ENCODE results near the gene FGFRL1.

Gene FGFRL1

DNA sequence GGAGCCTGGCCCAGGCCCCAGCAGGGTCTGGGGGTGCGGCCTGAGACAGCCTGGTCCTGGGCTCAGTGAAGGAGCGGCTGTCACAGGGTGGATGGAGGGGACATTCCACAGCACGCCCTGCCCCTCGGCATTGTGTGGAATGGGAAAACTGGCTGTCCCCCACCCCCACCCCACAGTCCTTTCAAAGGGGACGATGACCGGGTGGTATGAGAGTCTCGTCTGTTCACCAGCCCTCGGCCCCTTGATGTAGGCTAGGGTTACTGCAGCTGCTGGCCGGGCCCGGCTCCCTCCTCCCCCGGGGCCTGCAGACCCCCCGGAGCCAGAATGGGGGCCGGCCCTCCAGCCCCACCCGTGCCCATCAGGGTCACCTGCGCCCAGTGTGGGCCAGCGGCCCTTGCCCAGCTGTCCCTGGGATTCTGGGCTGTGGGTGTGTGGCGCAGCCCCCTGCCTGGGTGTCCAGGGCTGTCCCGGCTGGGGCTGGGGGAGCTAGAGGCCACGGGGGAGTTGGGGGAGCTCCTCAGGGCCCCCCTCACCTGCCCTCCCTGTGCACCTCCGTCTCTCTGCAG lies 11.7 kb downstream of the FGFRL1 start:
- no peak for DNase-seq (ENCODE audit: low spot score)

DNA sequence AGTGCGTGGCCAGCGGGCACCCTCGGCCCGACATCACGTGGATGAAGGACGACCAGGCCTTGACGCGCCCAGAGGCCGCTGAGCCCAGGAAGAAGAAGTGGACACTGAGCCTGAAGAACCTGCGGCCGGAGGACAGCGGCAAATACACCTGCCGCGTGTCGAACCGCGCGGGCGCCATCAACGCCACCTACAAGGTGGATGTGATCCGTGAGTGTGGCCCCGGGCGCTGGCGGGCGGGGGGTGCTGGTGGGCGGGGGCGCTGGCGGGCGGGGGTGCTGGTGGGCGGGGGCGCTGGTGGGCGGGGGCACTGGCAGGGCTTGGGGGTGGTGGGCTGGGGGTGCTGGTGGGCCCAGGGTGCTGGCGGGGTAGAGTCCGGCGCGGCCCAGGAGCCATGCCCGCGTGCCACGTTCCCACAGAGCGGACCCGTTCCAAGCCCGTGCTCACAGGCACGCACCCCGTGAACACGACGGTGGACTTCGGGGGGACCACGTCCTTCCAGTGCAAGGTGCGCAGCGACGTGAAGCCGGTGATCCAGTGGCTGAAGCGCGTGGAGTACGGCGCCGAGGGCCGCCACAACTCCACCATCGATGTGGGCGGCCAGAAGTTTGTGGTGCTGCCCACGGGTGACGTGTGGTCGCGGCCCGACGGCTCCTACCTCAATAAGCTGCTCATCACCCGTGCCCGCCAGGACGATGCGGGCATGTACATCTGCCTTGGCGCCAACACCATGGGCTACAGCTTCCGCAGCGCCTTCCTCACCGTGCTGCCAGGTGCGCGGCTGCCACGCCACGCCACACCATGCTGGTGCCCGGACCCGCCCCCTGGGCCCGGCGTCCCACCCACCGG lies 12.7 kb downstream of the FGFRL1 start:
- no peak for DNase-seq (ENCODE audit: low spot score)

DNA sequence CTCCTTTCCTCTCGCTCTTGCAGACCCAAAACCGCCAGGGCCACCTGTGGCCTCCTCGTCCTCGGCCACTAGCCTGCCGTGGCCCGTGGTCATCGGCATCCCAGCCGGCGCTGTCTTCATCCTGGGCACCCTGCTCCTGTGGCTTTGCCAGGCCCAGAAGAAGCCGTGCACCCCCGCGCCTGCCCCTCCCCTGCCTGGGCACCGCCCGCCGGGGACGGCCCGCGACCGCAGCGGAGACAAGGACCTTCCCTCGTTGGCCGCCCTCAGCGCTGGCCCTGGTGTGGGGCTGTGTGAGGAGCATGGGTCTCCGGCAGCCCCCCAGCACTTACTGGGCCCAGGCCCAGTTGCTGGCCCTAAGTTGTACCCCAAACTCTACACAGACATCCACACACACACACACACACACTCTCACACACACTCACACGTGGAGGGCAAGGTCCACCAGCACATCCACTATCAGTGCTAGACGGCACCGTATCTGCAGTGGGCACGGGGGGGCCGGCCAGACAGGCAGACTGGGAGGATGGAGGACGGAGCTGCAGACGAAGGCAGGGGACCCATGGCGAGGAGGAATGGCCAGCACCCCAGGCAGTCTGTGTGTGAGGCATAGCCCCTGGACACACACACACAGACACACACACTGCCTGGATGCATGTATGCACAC lies 13.6 kb downstream of the FGFRL1 start:
- no peak for DNase-seq (ENCODE audit: low spot score)

DNA sequence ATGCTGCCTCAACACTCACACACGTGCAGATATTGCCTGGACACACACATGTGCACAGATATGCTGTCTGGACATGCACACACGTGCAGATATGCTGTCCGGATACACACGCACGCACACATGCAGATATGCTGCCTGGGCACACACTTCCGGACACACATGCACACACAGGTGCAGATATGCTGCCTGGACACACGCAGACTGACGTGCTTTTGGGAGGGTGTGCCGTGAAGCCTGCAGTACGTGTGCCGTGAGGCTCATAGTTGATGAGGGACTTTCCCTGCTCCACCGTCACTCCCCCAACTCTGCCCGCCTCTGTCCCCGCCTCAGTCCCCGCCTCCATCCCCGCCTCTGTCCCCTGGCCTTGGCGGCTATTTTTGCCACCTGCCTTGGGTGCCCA lies 14.7 kb downstream of the FGFRL1 start:
- no peak for DNase-seq (ENCODE audit: low spot score)

DNA sequence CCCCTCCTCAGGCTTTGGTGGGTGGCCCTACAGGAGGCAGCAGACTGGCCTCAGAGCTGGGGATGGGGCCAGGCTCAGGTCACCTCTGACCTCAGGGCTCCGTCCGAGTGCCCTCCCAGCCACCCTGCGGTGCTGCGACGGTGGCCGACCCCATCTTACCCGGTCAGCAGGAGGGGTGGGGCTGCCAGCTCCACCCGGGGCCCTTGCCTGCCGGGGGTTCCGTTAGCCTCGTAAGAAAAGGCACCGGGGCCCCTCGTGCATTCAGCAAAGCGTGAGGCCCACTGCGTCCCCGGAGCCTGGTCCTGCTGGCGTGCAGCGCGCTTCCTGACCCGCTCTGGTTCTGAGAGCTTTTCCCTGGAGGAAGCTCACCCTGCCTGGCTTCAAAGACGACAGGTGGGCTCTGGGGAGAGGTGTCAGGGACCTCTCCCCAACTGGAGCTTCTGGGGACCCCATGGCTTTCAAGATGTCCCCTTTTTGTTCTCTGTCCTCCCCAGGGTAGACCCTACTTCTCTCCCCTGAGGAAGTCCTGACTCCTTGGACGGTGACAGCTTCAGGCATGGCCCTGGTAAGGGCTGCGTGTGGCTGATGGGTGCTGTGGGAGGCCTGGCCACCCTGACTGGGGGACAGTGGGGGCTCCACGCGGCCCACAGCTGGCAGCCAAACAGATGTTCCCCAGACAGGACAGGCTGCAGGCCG lies 15.9 kb downstream of the FGFRL1 start:
- DNase-seq (ENCODE audit: low spot score) = no peak

DNA sequence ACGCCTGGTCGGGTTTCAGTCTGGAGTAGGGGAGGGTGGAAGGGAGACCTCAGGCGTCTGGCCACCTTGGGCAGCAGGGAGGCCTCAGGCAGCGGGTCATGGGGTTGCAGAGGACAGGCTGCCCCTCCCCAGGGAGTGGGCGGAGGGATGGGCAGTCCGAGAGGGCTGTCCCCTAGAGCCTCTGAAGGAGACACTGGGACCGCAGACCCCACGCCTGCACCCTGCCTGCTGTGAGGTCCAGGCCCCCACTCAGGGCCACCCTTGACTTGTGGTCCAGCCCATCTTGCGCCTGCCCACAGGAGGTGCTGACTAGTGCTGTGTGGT lies 16.5 kb downstream of the FGFRL1 start:
- DNase-seq (ENCODE audit: low spot score) = no peak

DNA sequence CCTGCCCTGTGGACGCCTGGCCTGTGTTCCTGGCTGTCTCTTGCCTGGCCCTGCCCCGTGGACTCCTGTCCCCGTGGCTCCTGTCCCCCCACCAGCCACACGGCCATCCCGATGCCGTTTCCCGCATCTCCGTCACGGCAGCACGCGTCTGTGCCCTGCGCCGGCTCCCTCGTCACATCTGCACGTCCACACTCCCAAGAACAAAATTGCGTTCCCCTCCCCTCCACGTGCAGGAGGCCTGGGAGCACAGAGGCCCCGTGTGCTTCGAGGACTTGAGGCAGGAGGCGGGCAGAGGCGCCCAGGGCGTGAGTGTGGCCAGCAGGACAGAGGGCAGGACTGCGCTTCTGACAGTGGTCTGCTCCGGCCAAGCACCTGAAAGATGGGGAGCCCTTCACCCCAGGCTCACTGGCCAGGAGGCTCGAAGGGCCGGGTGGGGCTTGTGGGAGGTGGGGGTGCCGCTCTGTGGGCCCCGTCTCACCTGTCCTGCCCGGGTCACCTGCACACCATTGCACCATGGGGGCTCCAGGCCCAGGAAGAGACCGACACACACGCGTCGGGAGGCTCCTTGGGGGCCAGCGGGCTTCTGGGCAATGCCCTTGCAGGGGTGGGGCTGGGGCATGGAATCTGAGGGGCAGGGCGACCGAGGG lies 17.3 kb downstream of the FGFRL1 start:
- no peak for DNase-seq (ENCODE audit: low spot score)

DNA sequence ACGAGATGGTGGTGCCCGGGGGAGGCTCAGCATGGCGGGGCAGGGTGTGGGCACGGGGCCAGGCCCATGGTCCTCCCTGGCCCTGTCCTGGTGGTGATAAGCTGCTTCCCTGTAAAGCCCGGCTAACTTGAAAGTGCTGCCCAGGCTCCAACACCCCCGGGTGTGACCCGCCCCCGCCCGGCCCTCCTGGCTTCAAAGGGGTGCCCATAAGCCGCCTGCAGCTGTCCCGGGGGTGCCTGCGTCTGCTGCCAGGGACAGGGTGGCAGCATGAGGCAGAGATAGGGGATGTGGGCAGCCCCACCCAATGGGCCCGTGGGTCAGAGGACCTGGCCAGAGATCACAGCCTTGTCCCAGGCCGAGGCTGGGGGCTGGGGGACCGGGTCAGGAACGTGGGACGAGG lies 18.1 kb downstream of the FGFRL1 start:
- no peak for DNase-seq (ENCODE audit: low spot score)

DNA sequence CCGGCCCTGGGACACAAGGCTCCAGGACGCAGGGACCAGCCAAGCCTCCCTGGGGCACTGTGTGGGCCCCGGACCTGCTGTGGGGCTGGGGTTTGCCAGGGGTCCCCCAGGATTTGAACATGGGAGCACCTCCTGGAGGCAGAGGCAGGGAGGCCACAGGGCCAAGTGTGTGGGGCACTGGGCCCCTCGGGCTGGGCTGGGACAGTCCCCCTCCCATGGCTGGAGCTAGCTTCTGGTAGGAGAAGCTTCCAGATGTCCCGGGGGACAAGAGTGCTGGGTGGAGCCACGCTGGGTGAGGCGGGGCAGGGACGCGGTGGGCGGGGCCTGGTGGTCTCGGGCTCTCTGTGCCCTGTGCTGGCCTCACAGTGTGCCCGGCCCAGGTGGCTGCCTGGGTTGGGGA lies 18.6 kb downstream of the FGFRL1 start:
- DNase-seq (ENCODE audit: low spot score) = no peak

DNA sequence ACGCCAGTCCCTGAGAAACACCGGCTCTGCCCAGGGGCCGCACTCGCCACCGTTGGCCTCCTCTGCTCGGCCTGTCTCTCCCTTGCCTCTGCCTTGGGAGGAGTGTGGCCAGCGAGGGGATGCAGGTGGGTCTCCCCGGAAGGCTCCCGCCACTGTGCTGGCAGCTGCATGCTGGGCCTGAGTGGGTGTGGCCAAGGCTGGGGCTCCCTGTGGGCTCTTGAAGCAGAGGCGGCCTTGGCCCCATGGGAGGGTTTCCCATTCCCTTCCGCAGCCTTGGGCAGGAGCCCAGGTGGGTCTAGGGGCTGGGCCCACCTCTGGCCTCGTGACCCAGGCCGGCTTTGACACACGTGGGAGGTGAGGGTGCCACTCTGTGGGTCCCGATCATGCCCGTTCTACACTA lies 19.1 kb downstream of the FGFRL1 start:
- no peak for DNase-seq (ENCODE audit: low spot score)

DNA sequence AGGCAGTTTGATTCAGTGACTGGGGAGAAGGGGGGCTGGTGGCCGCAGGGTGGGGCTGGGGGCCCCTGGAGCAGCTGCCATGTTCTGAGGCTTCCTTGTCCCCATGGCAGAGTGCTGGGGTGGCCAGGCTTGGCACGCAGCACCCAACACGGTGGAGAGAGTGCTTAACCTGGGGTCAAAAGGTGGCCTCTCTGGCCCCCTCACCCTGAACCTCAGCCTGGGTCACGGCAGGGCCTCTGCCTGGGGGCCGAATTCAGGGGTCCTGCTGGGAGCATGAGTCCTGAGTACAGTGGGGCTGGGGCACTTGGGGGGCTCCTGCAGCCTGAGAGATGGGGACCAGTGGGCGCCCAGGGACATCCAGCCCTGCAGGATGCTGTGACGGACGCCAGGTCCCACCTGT lies 19.9 kb downstream of the FGFRL1 start:
- DNase-seq (ENCODE audit: low spot score) = no peak

DNA sequence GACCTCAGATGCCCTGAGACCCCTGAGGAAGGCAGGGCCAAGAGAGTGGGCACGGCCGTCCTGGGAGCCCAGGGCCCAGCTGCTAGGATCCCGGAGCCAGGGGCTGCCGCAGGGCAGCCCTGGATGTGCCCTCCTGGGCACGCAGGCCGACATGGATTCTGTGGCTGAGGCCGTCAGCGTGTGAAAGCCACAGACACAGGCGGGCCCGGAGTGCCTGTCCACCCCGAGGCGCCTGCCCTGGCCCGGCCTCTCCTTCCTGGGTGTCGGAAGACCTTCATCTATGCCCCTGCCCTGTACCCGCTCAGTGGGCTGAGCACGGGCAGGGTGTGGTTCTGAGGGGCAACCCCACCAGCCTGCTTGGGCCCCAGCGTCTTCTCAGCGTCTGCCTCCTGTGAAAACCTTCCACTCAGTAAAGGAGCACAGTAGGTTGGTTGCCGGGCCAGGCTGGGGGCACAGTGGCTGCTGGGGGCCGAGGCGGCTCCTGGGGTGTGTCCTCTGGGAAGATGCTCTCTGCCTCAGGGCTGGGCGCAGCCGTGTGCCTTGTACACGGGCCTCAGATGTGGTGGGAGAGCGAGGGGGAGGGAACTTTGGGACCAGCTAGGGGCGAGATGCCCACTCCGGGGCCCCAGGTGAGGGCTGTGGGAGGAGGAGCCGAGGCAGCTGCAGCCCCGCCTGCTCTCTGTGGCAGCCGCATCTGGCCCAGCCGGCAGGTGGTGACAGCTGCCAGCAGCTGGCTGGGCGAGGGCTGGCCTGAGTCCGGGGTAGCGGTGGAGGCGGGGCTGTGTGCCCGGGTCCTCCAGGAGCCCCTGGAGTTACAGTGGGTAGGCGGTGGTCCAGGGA lies 20.8 kb downstream of the FGFRL1 start:
- no peak for DNase-seq (ENCODE audit: low spot score)

DNA sequence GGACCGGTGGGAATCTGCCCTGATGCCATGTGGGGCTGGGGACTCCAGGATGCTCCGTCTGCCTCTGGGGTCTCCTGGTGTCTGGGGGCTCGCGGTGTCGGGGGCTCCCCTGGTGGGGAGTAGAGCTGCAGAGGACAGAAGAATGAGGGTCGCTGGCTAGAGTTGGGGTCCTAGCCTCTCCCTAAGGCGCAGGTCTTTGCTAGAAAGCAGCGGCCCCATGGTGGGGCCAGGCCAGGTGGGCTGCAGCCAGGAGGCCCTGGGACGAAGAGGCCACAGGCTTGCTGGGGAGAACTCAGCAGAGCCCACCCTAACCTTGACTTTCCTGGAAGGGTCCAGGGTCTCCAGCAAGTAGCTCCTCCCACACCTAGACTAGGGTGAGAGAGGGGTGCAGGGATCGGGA lies 21.4 kb downstream of the FGFRL1 start:
- DNase-seq (ENCODE audit: low spot score) = no peak

DNA sequence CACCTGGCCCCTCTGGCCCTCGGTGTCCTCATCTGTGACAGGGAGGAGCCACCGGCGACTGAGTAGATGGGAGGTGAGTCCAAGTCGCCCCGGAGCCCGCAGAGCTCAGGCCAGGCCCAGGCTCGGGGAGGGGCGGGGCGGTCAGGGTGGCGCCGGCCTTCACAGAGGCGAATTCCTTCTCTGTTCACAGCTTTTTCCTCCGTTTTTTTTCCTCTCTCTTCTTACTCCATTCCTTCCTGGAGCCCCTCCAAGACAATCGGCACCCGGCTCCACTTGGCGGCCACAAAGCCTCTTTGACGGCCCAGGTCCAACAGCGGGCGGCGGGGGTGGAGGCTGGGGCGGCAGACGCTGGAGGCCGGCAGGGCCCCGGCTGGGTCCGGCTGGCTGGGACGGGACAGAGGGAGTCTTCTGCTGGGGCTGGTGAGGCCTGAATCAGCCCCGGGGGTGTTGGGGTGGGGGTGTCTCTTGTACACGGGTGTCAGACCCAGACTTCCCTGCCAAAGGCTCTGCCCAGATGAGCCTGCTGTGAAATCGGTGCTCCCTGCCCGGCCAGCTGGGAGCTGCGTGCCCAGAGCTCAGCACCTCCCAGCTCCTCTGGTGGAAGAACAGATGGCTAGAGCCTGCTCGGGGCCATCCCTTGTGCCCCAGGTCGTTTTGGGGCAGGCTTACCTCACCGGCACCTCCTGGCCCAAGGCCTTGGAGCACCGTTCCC lies 22.6 kb downstream of the FGFRL1 start:
- DNase-seq (ENCODE audit: low spot score) = no peak

DNA sequence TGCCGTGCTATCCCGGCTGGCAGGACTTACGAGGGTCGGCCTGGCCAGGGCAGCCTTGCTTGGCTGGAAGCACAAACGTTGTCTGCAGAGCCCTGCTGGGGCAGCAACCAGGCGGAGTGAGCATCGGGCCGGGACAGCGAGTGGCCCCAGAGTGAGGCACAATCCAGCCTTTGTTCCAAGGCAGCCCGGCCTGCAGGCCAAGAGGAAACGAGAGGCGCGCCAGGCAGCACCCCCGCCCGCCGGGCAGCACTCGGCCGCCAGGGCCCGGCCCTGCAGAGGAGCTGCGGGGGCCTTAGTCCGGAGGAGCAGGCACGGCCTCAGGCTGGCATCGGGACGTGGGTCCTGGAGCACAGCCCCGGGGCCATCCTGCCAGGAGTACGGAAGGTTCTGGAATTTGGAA lies 24.1 kb downstream of the FGFRL1 start:
- no peak for DNase-seq (ENCODE audit: low spot score)

DNA sequence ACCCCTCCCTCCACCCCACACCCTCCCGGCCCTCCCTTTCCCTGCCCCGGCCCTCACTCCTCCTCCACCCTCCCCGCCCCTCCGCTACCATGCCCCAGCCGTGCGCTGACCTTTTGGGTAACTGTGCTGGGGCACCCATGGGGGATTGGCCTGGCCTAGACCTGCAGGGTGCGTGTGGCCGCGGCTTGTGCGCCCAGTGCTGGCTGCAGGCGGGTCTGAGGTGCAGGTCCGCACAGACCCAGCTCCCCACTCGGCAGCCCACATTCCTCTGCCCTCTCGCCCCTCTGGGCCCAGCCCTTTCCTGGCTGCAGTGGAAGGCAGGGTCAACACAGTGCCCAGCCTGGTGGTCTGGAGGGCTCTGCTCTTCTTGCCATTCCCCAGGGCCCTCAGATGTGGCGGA lies 24.7 kb downstream of the FGFRL1 start:
- no peak for DNase-seq (ENCODE audit: low spot score)

DNA sequence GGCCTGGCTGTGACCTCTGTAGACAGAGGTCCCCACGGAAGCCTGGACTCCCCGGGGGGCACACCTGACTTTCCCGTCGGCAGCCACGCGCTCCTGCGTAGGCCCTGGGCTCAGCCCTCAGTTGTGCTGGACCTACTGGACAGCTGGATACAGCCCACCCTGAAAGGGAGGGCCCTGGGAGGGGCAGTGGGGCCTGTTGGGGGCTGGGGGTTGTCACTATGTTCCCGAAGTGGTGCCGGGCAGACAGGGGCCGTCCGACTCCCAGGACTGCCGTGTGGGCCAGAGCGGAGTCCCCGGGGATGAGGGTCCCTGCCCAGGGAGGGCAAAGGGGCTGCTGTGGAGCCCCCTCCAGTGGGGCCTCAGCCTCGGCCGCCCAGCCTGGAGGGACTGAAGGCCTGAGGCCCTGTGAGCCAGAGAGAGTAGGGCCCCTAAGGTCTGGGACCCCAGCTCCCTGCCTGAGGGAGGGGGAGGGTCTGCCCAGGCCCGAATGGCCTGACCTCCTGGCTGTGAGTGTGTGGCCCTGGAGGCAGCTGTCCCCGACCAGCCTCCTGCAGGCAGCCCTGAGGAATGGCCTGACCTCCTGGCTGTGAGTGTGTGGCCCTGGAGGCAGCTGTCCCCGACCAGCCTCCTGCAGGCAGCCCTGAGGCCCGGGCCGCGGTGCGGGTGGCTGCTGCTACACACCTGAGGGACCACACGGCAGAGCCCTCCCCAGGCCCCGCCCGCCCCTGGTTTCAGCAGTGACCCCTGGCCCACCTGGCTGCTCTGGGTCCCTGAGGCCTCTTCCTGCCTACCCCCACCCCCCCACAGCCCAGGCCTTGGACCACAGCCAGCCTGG lies 25.8 kb downstream of the FGFRL1 start:
- no peak for DNase-seq (ENCODE audit: low spot score)

DNA sequence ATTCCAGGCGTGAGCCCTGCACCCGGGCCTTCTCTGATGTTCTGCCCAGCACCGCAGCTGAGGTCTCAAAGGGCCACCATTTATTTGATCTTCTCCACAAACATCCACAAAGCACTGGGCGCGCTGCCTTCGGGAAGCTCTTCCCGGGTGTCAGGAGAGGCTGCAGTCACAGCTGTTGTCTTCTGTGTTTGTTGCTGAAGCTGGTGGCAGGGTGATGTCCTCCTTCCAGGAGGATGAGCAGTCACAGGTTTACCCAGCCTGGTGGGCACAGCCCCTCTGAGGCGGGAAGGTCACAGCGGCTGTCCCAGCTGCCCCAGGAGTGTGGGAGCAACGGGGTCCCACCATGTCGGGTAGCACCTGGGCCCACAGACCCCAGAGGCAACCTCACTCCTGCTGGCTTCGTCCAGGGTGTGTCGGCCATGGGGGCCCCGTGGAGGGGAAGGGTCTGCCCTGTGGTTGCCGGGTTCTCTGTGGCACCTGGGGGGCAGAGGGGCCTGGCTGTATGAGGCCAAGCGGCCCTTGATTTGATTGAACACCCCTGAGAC lies 27.6 kb downstream of the FGFRL1 start:
- no peak for DNase-seq (ENCODE audit: low spot score)

DNA sequence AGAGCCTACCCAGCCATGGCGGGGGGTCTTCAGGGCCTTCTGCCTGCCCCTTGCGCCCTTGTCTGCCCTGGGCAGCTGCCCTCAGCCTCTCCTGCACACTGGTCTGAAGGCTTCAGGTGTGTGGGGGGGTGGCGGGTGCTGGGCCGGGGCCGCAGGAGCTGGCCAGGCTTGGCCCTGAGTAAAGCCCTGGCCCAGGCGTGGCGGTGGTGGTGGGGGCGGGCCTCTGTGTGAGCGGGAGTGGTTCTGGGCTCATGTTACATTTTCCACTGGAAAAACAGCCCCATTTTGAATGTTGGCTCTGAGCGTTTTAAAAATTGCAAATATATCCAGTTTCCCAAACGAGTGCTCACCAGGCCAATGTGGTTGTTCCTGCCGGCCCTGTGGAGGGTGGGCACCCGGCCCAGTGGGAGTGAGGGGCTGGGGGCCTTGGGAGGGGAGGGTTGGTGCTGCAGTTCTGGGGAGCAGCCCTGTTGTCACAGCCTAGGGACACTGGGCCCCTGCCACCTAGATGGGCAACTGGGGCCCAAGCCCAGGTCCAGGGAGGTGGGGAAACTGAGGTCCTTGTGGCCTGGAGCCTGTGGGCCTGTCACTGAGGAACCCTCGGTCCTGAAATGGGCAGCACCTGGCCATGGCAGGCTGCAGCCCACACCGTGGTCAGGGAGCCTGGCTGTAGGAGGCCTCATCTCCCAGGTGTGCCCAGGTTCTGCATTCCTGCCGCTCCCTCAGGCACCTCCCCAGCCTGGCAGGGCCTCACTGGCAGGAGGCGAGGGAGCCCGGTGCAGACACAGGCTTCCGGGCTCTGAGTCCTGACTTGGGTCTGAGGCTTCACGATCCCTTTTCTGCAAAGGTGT lies 28.3 kb downstream of the FGFRL1 start:
- DNase-seq (ENCODE audit: low spot score) = no peak
